Neural crest cell (in vitro differentiated cells): ENCODE measurements around the gene LATS2. TPM values are rescaled to one million over a fixed set of nuclear protein-coding genes. Genes with fewer than 3 reads are reported as not detected.

ENCODE experiments used
- DNase-seq: peaks from one replicate; pipeline ENCODE4 v3.0.0; 2021; ENCODE audit warnings: low read depth, mixed read lengths, low spot score
- H3K27ac Mint-ChIP-seq: one replicate; pipeline ENCODE4 v1.8.0; 2021; ENCODE audit warnings: mild to moderate bottlenecking, mixed read lengths; ENCODE audit not compliant: unreplicated experiment
- H3K27me3 Mint-ChIP-seq: 2 replicates; pipeline ENCODE4 v1.8.0; 2021; ENCODE audit warnings: low read depth, mild to moderate bottlenecking, mixed read lengths
- H3K36me3 Mint-ChIP-seq: 2 replicates; pipeline ENCODE4 v1.8.0; 2021; ENCODE audit warnings: low read depth, mild to moderate bottlenecking, mixed read lengths
- H3K4me1 Mint-ChIP-seq: 2 replicates; pipeline ENCODE4 v1.8.0; 2021; ENCODE audit warnings: mixed read lengths
- H3K4me3 Mint-ChIP-seq: one replicate; pipeline ENCODE4 v1.8.0; 2021; ENCODE audit warnings: mild to moderate bottlenecking, mixed read lengths
- H3K9me3 Mint-ChIP-seq: 2 replicates; pipeline ENCODE4 v1.8.0; 2021; ENCODE audit warnings: mixed read lengths
- total RNA-seq: library from RNA; stranded (reverse); gene quantifications from 2 replicates; pipeline ENCODE4 v1.2.1, GENCODE V29; 2021
- TF ChIP-seq, protein P1 (sequence below): fragments of 200-600 bp; sonication (generic); conservative IDR thresholded peaks from 2 replicates; pipeline ENCODE4 v1.5.0; 2021; ENCODE audit warnings: antibody characterized with exemption, mild to moderate bottlenecking

Gene LATS2
- total RNA-seq, 1 donor from 2014 or later, result 26.2 TPM

DNA sequence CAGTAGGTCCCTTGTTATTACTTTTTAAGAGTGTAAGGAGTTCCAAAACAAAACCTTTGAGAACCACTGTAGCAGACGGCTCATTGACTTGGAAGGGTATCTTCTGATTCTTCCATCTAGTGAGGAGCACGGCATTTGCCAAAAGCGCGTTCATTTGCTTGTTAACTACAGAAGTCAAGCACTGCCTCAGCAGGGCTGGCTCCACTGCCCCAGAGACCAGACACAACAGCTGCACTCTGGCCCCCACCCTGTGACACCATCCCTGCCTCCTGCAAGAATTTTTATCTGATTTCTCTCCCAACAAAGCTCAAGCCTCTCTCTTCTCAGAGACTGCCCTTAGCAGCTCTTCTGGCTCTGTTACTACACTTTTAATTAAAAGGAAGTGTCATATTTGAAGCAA is 138.1 kb downstream of the LATS2 start:
- no peaks in the 10 kb centered on the region for H3K27me3 Mint-ChIP-seq
- no peak overlapping the region for H3K4me3 Mint-ChIP-seq
- no peaks in the 10 kb centered on the region for H3K36me3 Mint-ChIP-seq
- no peak overlapping the region for H3K27ac Mint-ChIP-seq
- TF ChIP-seq, protein P1, sequence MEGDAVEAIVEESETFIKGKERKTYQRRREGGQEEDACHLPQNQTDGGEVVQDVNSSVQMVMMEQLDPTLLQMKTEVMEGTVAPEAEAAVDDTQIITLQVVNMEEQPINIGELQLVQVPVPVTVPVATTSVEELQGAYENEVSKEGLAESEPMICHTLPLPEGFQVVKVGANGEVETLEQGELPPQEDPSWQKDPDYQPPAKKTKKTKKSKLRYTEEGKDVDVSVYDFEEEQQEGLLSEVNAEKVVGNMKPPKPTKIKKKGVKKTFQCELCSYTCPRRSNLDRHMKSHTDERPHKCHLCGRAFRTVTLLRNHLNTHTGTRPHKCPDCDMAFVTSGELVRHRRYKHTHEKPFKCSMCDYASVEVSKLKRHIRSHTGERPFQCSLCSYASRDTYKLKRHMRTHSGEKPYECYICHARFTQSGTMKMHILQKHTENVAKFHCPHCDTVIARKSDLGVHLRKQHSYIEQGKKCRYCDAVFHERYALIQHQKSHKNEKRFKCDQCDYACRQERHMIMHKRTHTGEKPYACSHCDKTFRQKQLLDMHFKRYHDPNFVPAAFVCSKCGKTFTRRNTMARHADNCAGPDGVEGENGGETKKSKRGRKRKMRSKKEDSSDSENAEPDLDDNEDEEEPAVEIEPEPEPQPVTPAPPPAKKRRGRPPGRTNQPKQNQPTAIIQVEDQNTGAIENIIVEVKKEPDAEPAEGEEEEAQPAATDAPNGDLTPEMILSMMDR, result no peak
- peaks cover 5% of the 10 kb centered on the region for H3K4me1 Mint-ChIP-seq
- DNase-seq, result no peak
- H3K9me3 Mint-ChIP-seq, result no peaks in the 10 kb centered on the region

Other genes starting within 250 kb of the LATS2 start
- gene XPO4, start 158.8 kb downstream of the LATS2 start, total RNA-seq, result 26.1 and 26.5 TPM in 2 replicates
- 202 and 228 TPM in 2 replicates for gene SAP18, start 78.5 kb upstream of the LATS2 start, total RNA-seq
- gene SKA3, start 115.0 kb upstream of the LATS2 start, total RNA-seq, result 35.0 and 36.0 TPM in 2 replicates
- 27.5 and 27.9 TPM in 2 replicates for gene MRPL57, start 115.1 kb upstream of the LATS2 start, total RNA-seq